ENCODE data around the gene MAP4K4. TPM values are rescaled to one million over a fixed set of nuclear protein-coding genes. Genes with fewer than 3 reads are reported as not detected.

The MAP4K4 gene
- total and polyA plus RNA-seq, 2 of the 4 experiments (the other 2 are of a cell fraction), result 89.4 to 124 TPM

- Histone ChIP-seq H3K9me3 (ENCODE audit: control insufficient read depth, insufficient read depth, low read length) (no peaks in the 10 kb centered on the region), H3K56ac (ENCODE audit: extremely low read depth, insufficient read depth, low read length) (no peak overlapping the region), H3K4me3 (ENCODE audit: insufficient read depth, low read depth, low read length) (no peak overlapping the region), H3K4me1 (ENCODE audit: control insufficient read depth, insufficient read depth, low read length) (0 out of 2 replicates have a peak, but pooled peaks cover 3% of the 10 kb centered on the region), H2BK120ac (ENCODE audit: low read depth, low read length) (no peak overlapping the region), H3K4me2 (ENCODE audit: low read depth, low read length) (no peak overlapping the region), H3K18ac (ENCODE audit: low read depth, low read length) (no peak overlapping the region), H3K27me3 (ENCODE audit: control insufficient read depth, insufficient read depth, low read length) (no peaks in the 10 kb centered on the region), H2BK5ac (ENCODE audit: low read depth, low read length, poor library complexity, severe bottlenecking) (no peak overlapping the region), H3K23ac (ENCODE audit: low read depth, low read length) (no peak overlapping the region), H3K4ac (ENCODE audit: low read depth, low read length) (no peak overlapping the region), H2AFZ (replicated peaks; ENCODE audit: low read length, poor library complexity) (no peak overlapping the region), H3K14ac (replicated peaks; ENCODE audit: low read depth, low read length) (no peak overlapping the region), H3K27ac (ENCODE audit: insufficient read depth, low read length) (no peak overlapping the region), H3K79me1 (ENCODE audit: low read depth in 1 of 2, low read length in 2 of 2) (peaks cover 17 to 44% of the 10 kb centered on the region in 2 experiments), H4K8ac (ENCODE audit: low read depth in 2 of 2, low read length in 2 of 2) (no peak overlapping the region), H4K20me1 (ENCODE audit: insufficient read depth, low read length) (no peaks in the 10 kb centered on the region), H4K5ac (ENCODE audit: low read depth, low read length) (no peak overlapping the region), H3K9me1 (ENCODE audit: insufficient read depth, low read length) (peaks cover 3% of the 10 kb centered on the region), H2BK15ac (ENCODE audit: low read depth, low read length) (no peak overlapping the region), H2AK9ac (replicated peaks; ENCODE audit: low read depth, low read length, poor library complexity) (no peak overlapping the region), H3K9ac (ENCODE audit: low read depth, low read length) (no peak overlapping the region), H2BK20ac (ENCODE audit: low read depth, low read length) (no peak overlapping the region), H3K36me3 (ENCODE audit: control insufficient read depth, insufficient read depth, low read length) (peaks cover 28% of the 10 kb centered on the region), H2AK5ac (ENCODE audit: low read depth, low read length) (no peak overlapping the region), H4K91ac (ENCODE audit: insufficient read depth, low read depth, low read length) (no peak overlapping the region)
- intact Hi-C loops (cut with micrococcal nuclease), result no loop called here
- in situ Hi-C loops (cut with MboI; ENCODE audit: low sequenced_read_pairs), result no loop called here
- ChIA-PET CTCF (no interaction called here), POLR2A (ENCODE audit: unreplicated experiment) (no interaction called here)
- dilution Hi-C loops (cut with HindIII; ENCODE audit: low sequenced_read_pairs, unreplicated experiment), result no loop called here
- ATAC-seq (ENCODE audit: low read depth) (no peak), DNase-seq (no peak)
- BruUV-seq (replicated peaks), result no TSS peak
- TF ChIP-seq RCOR1 (IDR thresholded peaks at IDR 0.05; ENCODE audit: insufficient replicate concordance, low read length) (no peak), MAZ (IDR thresholded peaks at IDR 0.05; ENCODE audit: borderline replicate concordance, low read depth, low read length) (no peak), BHLHE40 (IDR thresholded peaks at IDR 0.05; ENCODE audit: low read depth, low read length) (no peak), CHD1 (IDR thresholded peaks at IDR 0.05; ENCODE audit: low read depth, low read length) (no peak), POLR2A (IDR thresholded peaks at IDR 0.05; ENCODE audit: low read depth, low read length) (no peak), USF2 (IDR thresholded peaks at IDR 0.05; ENCODE audit: low read depth, low read length) (no peak), RFX5 (IDR thresholded peaks at IDR 0.05; ENCODE audit: low read depth, low read length) (no peak), MXI1 (IDR thresholded peaks at IDR 0.05; ENCODE audit: borderline replicate concordance, low read depth, low read length) (no peak), CEBPB (IDR thresholded peaks at IDR 0.05; ENCODE audit: low read depth, low read length) (no peak), NFE2L2 (IDR thresholded peaks at IDR 0.05; ENCODE audit: low read depth, low read length) (no peak), CTCF (conservative IDR thresholded peaks at IDR 0.05; ENCODE audit: low read depth, low read length) (no peak), FOS (IDR thresholded peaks at IDR 0.05; ENCODE audit: low read depth, low read length) (no peak), ELK1 (IDR thresholded peaks at IDR 0.05; ENCODE audit: borderline replicate concordance, low read depth, low read length) (no peak), RAD21 (IDR thresholded peaks at IDR 0.05; ENCODE audit: low read length) (no peak), SMC3 (IDR thresholded peaks at IDR 0.05; ENCODE audit: low read depth, low read length) (no peak), MAFK (IDR thresholded peaks at IDR 0.05; ENCODE audit: low read depth, low read length) (no peak)
Measured at GRCh38 chr2:101879466-101879865, 182.0 kb downstream of the MAP4K4 start.
